Calu3 (cell line): ENCODE measurements around the gene DNAJB5. TPM values are rescaled to one million over a fixed set of nuclear protein-coding genes. Genes with fewer than 3 reads are reported as not detected.
A peak's percentile ranks its signal among the peaks of the same experiment; 100 is the strongest.
"Not testable (repeated sequence)": the region's sequence is repeated elsewhere in the genome, so short reads cannot be mapped to it uniquely, and the experiment has no call there.

Experiments
- Bru-seq: library from RNA; stranded (reverse); fragments of 400-500 nt; gene quantifications from one replicate; lab custom pipeline; 2021; lab: Mats Ljungman, UMichigan
- BruChase-seq, 2 experiments: library from RNA; stranded (reverse); fragments of 400-500 nt; gene quantifications; one replicate each; lab custom pipeline; 2021; lab: Mats Ljungman, UMichigan
- BruUV-seq: library from RNA; stranded (reverse); fragments of 400-500 nt; replicated peaks from 2 replicates; lab custom pipeline; 2021; lab: Mats Ljungman, UMichigan
- CTCF ChIA-PET: fragments of 300-600 bp; sonication (Branson Sonifier 250); formaldehyde crosslinking; loops from one replicate; lab custom pipeline; 2022; ENCODE audit warnings: antibody characterized with exemption; lab: Charles Lee
- DNase-seq: peaks from one replicate; pipeline ENCODE4 v3.0.0; 2022
- H3K27ac Mint-ChIP-seq: one replicate; pipeline ENCODE4 v1.8.0; 2022; ENCODE audit warnings: mixed read lengths; ENCODE audit not compliant: unreplicated experiment
- H3K27me3 Mint-ChIP-seq: one replicate; pipeline ENCODE4 v1.8.0; 2022; ENCODE audit warnings: mixed read lengths; ENCODE audit not compliant: unreplicated experiment
- H3K36me3 Mint-ChIP-seq: one replicate; pipeline ENCODE4 v1.8.0; 2022; ENCODE audit warnings: mild to moderate bottlenecking, moderate library complexity, mixed read lengths; ENCODE audit not compliant: insufficient read depth, unreplicated experiment
- H3K4me1 Mint-ChIP-seq: one replicate; pipeline ENCODE4 v1.8.0; 2022; ENCODE audit warnings: mild to moderate bottlenecking, low read depth, mixed read lengths; ENCODE audit not compliant: unreplicated experiment
- H3K4me3 Mint-ChIP-seq: one replicate; pipeline ENCODE4 v1.8.0; 2022; ENCODE audit warnings: mild to moderate bottlenecking, low read depth, moderate library complexity, mixed read lengths; ENCODE audit not compliant: unreplicated experiment
- H3K9me3 Mint-ChIP-seq: one replicate; pipeline ENCODE4 v1.8.0; 2022; ENCODE audit warnings: low read depth, mixed read lengths; ENCODE audit not compliant: unreplicated experiment
- intact Hi-C: fragments of 100-400 bp; cut with micrococcal nuclease; formaldehyde crosslinking; loops from one replicate; pipeline ENCODE4 v1.10.0; 2022; ENCODE audit not compliant: unreplicated experiment
- long read RNA-seq: library from polyadenylated mRNA; stranded (forward); transcript quantifications from one replicate; pipeline ENCODE4 v2.0.0, GENCODE V29; 2022
- total RNA-seq: library from RNA; stranded (reverse); gene quantifications from 2 replicates; pipeline ENCODE4 v1.2.3, GENCODE V29; 2022
- TF ChIP-seq, protein P1 (sequence below): fragments of 200-600 bp; IDR thresholded peaks from one replicate; pipeline ENCODE4 v1.8.0; 2022; ENCODE audit warnings: antibody characterized with exemption; ENCODE audit not compliant: unreplicated experiment

Gene DNAJB5
- 1.5 and 3.1 TPM in 2 replicates for total RNA-seq
- percentile 29 among the genes with signal in this experiment for Bru-seq, nascent RNA
- BruChase-seq, experiment 1, labeled RNA remaining after a 6-hour chase, result percentile 14 among the genes with signal in this experiment
- percentile 36 among the genes with signal in this experiment for BruChase-seq, experiment 2, labeled RNA remaining after a 2-hour chase
- long read RNA-seq, result 0 reads

DNA sequence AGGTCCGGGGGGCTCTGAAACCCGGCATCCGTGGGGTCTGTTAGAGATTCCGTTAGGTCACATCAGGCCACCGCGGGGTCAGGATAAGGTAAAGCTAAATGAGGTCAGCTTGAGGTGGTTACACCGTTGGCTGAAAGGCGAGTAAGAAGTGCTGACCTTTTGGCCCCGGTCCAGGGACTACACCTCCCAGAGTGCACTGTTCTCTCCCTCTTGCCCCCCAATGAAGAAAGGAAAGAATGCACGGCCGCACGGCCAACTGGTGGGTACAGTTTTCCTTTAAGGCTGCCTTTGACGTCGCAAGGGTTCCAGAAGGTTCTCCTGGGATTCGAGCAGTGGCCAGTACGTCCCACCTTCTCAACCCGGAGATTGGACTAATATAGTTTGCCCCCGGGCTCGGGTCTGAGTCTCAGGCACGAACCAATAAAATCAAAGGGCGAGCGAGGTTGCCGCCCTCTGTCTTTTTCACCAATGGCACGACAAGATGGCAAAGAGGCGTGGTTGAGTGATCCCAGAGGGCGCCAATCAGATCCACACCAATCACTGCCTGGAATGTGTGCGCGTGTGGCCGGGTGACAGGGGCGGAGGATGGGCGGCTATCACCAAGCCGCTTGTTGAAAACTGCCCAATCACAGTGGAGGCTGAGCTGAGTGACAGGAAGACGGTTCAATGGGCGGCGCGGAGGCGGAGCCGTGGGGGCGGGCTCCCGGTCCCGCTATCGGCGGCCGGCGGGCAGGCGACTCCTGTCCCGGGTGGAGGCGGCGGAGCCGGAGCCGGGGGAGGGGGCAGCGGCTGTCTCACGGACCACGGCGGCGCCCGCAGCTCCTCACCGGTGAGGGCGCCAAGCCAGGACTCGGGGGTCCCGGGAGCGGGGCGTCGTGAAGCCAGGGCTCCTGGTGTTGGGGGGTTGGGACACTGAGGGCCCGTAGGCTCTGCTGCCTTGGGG lies at the start of gene DNAJB5:
DNAJB5 (plus strand) TSS at position 743 of the 943 bp plus-strand sequence. CDS start 886 bp downstream, outside the sequence.
- intact Hi-C loops, result loop anchor here (5.0 kb wide), 1 partner anchor 227 kb away; no protein-coding TSS in a partner anchor
- TF ChIP-seq, protein P1, sequence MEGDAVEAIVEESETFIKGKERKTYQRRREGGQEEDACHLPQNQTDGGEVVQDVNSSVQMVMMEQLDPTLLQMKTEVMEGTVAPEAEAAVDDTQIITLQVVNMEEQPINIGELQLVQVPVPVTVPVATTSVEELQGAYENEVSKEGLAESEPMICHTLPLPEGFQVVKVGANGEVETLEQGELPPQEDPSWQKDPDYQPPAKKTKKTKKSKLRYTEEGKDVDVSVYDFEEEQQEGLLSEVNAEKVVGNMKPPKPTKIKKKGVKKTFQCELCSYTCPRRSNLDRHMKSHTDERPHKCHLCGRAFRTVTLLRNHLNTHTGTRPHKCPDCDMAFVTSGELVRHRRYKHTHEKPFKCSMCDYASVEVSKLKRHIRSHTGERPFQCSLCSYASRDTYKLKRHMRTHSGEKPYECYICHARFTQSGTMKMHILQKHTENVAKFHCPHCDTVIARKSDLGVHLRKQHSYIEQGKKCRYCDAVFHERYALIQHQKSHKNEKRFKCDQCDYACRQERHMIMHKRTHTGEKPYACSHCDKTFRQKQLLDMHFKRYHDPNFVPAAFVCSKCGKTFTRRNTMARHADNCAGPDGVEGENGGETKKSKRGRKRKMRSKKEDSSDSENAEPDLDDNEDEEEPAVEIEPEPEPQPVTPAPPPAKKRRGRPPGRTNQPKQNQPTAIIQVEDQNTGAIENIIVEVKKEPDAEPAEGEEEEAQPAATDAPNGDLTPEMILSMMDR, result no peak
- BruUV-seq, result no TSS peak
- Mint-ChIP-seq H3K27ac (peak within 1 kb of the TSS; percentile 97), H3K4me1 (peaks cover 31% of the 10 kb centered on the region), H3K4me3 (peak within 1 kb of the TSS; percentile 71), H3K27me3 (peaks cover 47% of the 10 kb centered on the region), H3K9me3 (no peaks in the 10 kb centered on the region), H3K36me3 (peaks cover 40% of the 10 kb centered on the region)
- CTCF ChIA-PET, result interaction anchor here (0.6 to 1.0 kb wide), 2 partner anchors 89 to 356 kb away, joined by 3 to 10 read pairs; no protein-coding TSS in a partner anchor
- peak; percentile 94 for DNase-seq

- H3K27me3 Mint-ChIP-seq, result peaks cover 76% of the 10 kb centered on the region
- BruUV-seq, H3K27ac Mint-ChIP-seq, H3K4me3 Mint-ChIP-seq, H3K4me1 Mint-ChIP-seq, intact Hi-C loops, H3K36me3 Mint-ChIP-seq, DNase-seq, CTCF ChIA-PET, H3K9me3 Mint-ChIP-seq: not testable (repeated sequence)
Observed at GRCh38 chr9:34939989-34940388, 49.6 kb upstream of the DNAJB5 start.

DNA sequence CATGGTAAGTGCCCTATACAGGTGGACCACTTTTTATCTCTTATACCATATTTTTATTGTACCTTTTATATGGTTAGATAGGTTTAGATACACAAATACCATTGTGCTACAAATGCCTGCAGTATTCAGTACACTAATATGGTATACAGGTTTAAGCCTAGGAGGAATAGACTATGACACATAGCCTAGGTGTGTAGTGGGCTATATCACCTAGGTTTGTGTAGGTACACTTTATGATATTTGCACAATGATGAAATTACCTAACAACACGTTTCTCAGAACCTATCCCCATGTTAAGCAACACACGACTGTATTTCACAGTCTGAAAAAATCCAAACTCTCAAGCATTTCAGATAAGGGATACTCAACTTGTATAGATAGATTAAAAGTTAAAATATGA lies 41.1 kb upstream of the DNAJB5 start:
- no TSS peak for BruUV-seq
- no peaks in the 10 kb centered on the region for H3K36me3 Mint-ChIP-seq
- H3K27ac Mint-ChIP-seq, result no peak overlapping the region
- no peak overlapping the region for H3K4me3 Mint-ChIP-seq
- TF ChIP-seq, protein P1, result no peak
- intact Hi-C loops, result no loop called here
- H3K27me3 Mint-ChIP-seq, result peaks cover 66% of the 10 kb centered on the region
- no peak for DNase-seq
- H3K4me1 Mint-ChIP-seq, result no peaks in the 10 kb centered on the region
- no peaks in the 10 kb centered on the region for H3K9me3 Mint-ChIP-seq
- CTCF ChIA-PET, result no interaction called here

GRCh38 chr9:34954225-34954624 lies 35.3 kb upstream of the DNAJB5 start:
- no TSS peak for BruUV-seq
- TF ChIP-seq, protein P1, result no peak
- no peaks in the 10 kb centered on the region for H3K9me3 Mint-ChIP-seq
- intact Hi-C loops, result no loop called here
- CTCF ChIA-PET, result no interaction called here
- no peaks in the 10 kb centered on the region for H3K4me1 Mint-ChIP-seq
- peaks cover 69% of the 10 kb centered on the region for H3K27me3 Mint-ChIP-seq
- DNase-seq, result no peak
- no peak overlapping the region for H3K27ac Mint-ChIP-seq
- no peak overlapping the region for H3K4me3 Mint-ChIP-seq
- no peaks in the 10 kb centered on the region for H3K36me3 Mint-ChIP-seq

- H3K4me3 Mint-ChIP-seq, CTCF ChIA-PET, DNase-seq, BruUV-seq, H3K9me3 Mint-ChIP-seq, intact Hi-C loops, H3K27ac Mint-ChIP-seq, H3K36me3 Mint-ChIP-seq, H3K4me1 Mint-ChIP-seq: not testable (repeated sequence)
- peaks cover 79% of the 10 kb centered on the region for H3K27me3 Mint-ChIP-seq
Observed at GRCh38 chr9:34956066-34956465, 33.5 kb upstream of the DNAJB5 start.
